ENCODE measurements around the gene ZDHHC12. TPM values are rescaled to one million over a fixed set of nuclear protein-coding genes. Genes with fewer than 3 reads are reported as not detected.
A peak's percentile ranks its signal among the peaks of the same experiment; 100 is the strongest.

ZDHHC12 gene
- total RNA-seq, 4 donors from 2014 or later: 51.5 to 99.4 (median 77.1) TPM

DNA sequence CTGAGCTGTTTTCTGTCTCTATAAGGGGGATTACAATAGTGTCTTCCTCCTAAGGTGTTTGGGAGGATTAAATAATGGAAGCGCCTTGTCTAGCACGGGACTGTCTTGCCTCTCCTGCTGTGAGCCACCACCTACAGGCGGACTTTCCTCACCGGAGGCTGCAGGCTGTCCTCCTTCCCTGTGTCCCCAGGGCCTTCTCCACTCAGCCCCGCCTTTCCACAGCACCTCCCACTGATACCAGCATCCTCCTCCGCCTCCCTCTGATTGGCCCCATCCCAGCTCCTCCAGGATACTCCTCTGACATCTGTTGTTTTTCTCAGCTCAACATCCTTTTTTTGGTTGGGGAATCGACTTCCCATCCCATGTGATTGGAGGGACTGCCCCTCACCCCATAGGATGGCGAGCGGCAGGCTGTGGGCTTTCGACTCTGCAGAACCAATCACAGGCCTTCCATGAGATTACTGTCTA, 851 bp upstream of the ZDHHC12 start:
- Histone ChIP-seq H3K4me1 (peaks cover 14 to 31% (median 14%) of the 10 kb centered on the region in 3 donors), H3K4me3 (peak overlapping the region; percentile 62 to 83 (median 66)), H3K36me3 (peaks cover 0 to 25% (median 5%) of the 10 kb centered on the region in 3 donors), H3K27ac (peak overlapping the region; percentile 84 to 92 (median 89)), H3K9me3 (no peaks in the 10 kb centered on the region), H3K27me3 (no peaks in the 10 kb centered on the region)
- TF ChIP-seq, protein P1, sequence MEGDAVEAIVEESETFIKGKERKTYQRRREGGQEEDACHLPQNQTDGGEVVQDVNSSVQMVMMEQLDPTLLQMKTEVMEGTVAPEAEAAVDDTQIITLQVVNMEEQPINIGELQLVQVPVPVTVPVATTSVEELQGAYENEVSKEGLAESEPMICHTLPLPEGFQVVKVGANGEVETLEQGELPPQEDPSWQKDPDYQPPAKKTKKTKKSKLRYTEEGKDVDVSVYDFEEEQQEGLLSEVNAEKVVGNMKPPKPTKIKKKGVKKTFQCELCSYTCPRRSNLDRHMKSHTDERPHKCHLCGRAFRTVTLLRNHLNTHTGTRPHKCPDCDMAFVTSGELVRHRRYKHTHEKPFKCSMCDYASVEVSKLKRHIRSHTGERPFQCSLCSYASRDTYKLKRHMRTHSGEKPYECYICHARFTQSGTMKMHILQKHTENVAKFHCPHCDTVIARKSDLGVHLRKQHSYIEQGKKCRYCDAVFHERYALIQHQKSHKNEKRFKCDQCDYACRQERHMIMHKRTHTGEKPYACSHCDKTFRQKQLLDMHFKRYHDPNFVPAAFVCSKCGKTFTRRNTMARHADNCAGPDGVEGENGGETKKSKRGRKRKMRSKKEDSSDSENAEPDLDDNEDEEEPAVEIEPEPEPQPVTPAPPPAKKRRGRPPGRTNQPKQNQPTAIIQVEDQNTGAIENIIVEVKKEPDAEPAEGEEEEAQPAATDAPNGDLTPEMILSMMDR (IDR thresholded peaks at IDR 0.05): peak in 1 of 6 experiments; percentile 8
- no peak for TF ChIP-seq POLR2A (IDR thresholded peaks at IDR 0.05)
- DNase-seq: no peak
- 5 to 20% methylated on average over 6 to 9 of the region's 10 CpGs for WGBS, 2 donors
- intact Hi-C loops (cut with DNase I): no loop called here

DNA sequence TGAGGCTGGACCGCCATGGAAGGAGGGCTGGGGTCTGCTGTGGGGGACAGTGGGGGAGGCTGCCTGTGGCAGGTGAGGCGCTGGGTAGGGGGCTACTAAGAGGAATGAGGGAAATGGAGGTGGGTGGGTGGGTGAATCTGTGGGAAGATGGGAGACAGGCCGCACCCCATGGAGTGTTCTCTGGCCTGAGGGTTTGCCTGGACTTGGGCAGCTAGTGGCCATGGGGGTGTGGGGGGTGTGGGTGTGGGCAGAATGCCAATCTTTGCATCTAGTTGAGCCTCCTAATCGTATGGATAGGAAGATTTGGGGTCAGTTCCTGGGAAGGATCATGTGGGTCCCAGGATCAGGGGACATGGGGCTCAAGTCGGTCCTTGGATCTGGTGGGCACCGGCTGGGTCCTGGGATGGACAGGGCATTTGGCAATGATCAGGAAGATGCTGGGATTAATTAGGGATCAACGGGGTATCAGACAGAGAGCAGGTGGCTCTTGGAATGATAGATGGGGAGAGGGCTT, 518 bp downstream of the ZDHHC12 start:
- DNase-seq: no peak
- TF ChIP-seq POLR2A (IDR thresholded peaks at IDR 0.05): no peak
- TF ChIP-seq, protein P1 (IDR thresholded peaks at IDR 0.05): no peak
- peak overlapping the region; percentile 84 to 92 (median 89) for H3K27ac ChIP-seq
- H3K4me3 ChIP-seq: peak overlapping the region; percentile 62 to 83 (median 66)
- H3K4me1 ChIP-seq: peaks cover 14 to 36% (median 14%) of the 10 kb centered on the region in 3 donors
- no peaks in the 10 kb centered on the region for H3K9me3 ChIP-seq
- intact Hi-C loops (cut with DNase I): no loop called here
- H3K36me3 ChIP-seq: peaks cover 0 to 25% (median 5%) of the 10 kb centered on the region in 3 donors
- 23 to 24% methylated on average over 7 of the region's 7 CpGs for WGBS, 2 donors
- H3K27me3 ChIP-seq: no peaks in the 10 kb centered on the region

DNA sequence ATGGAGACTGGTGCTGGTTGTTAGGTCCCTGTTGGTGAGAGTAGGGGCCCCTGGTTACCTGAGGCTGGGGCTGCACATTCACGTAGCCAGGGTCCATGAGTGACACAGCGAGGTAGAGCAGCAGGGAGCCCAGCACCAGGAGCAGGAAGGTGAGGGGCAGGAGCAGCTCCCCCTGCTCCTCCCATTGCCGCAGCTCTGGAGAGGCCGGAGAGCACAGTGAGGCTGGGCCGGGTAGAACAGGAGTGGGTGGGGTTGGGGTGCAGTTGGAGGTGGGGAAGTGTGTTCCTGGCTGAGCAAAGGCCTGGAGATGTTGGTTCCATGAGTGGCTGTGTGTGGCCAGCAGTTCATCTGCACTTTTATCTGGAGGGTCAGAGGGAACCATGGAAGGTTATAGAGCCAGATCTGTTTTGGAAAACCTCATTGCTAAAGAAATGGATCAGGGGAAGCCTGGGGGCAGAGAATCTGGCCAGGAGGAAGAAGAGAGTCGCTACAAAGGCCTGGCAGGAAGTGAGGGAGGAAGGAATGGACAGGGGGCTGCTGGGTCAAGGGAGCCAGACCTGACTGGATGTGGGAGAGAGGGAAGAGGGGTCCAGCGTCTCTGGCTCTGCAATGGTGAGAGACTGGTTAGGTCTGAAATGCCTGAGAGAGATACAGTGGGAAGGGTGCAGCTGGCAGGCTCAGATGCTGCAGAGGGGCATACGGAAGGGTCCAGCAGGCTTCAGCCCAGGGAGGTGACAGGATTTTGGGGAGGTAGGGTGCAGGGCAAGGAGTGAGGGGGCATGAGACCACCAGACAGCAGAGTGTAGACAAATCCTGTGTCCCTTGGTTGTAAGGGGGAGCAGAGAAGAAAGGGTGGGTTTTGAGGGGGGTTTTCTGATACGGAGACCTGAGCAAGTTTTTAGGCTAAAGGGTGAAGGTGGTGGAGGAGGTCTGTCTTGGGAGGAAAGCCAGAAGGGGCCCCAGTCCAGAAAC, 1.3 kb downstream of the ZDHHC12 start:
- Histone ChIP-seq H3K27ac (peak overlapping the region; percentile 84 to 92 (median 89)), H3K9me3 (no peaks in the 10 kb centered on the region), H3K27me3 (no peaks in the 10 kb centered on the region), H3K4me1 (peaks cover 14 to 36% (median 14%) of the 10 kb centered on the region in 3 donors), H3K4me3 (peak overlapping the region in 2 of 4 donors; percentile 64 to 83), H3K36me3 (peaks cover 0 to 25% (median 5%) of the 10 kb centered on the region in 3 donors)
- no peak for DNase-seq
- intact Hi-C loops (cut with DNase I): no loop called here
- TF ChIP-seq, protein P1 (IDR thresholded peaks at IDR 0.05): no peak
- TF ChIP-seq POLR2A (IDR thresholded peaks at IDR 0.05): no peak
- WGBS, 2 donors: 31 to 53% methylated on average over 4 to 9 of the region's 9 CpGs

- Histone ChIP-seq H3K4me3 (no peak overlapping the region), H3K36me3 (peaks cover 0 to 25% (median 5%) of the 10 kb centered on the region in 3 donors), H3K4me1 (peaks cover 14 to 36% (median 14%) of the 10 kb centered on the region in 3 donors), H3K27me3 (no peaks in the 10 kb centered on the region), H3K27ac (no peak overlapping the region), H3K9me3 (no peaks in the 10 kb centered on the region)
- intact Hi-C loops (cut with DNase I): no loop called here
- no peak for DNase-seq
- 60 to 83% methylated on average over 3 to 10 of the region's 18 CpGs for WGBS, 2 donors
- TF ChIP-seq, protein P1 (IDR thresholded peaks at IDR 0.05): no peak
- no peak for TF ChIP-seq POLR2A (IDR thresholded peaks at IDR 0.05)
Observed at GRCh38 chr9:128721487-128722010, 2.4 kb downstream of the ZDHHC12 start.

Data from esophagus squamous epithelium (tissue), 5 donors.